ENCODE measurements around the gene ACTA1.

- TF ChIP-seq RAD21 (IDR thresholded peaks at IDR 0.05; ENCODE audit: low read depth) (no peak), CTCF (IDR thresholded peaks at IDR 0.05 in 2 of 3, conservative IDR thresholded peaks at IDR 0.05 in 1 of 3; ENCODE audit: borderline replicate concordance in 1 of 3, insufficient read depth in 1 of 3, low read depth in 2 of 3, low read length in 2 of 3) (no peak), POLR2A (IDR thresholded peaks at IDR 0.05; ENCODE audit: borderline replicate concordance, extremely low read depth, insufficient read depth, insufficient read length) (no peak), SP1 (IDR thresholded peaks at IDR 0.05; ENCODE audit: low read depth) (no peak), SIN3A (IDR thresholded peaks at IDR 0.05; ENCODE audit: low read depth) (no peak), ZBTB33 (IDR thresholded peaks at IDR 0.05; ENCODE audit: extremely low read depth, insufficient replicate concordance, low read length) (no peak), ZNF274 (IDR thresholded peaks at IDR 0.05; ENCODE audit: low read depth, low read length) (no peak), ATF3 (IDR thresholded peaks at IDR 0.05) (no peak), EZH2 (IDR thresholded peaks at IDR 0.05) (no peak), FOSL1 (IDR thresholded peaks at IDR 0.05; ENCODE audit: low read depth) (no peak), REST (IDR thresholded peaks at IDR 0.05; ENCODE audit: low read depth) (no peak), YY1 (IDR thresholded peaks at IDR 0.05; ENCODE audit: extremely low read depth, insufficient replicate concordance, low read depth, low read length) (no peak)
Measured at GRCh38 chr1:229388897-229389580, 44.9 kb downstream of the ACTA1 start.

All from HCT116 (cell line).